Trophoblast cell (in vitro differentiated cells and primary cell): ENCODE results near the gene RAB44.
A peak's percentile ranks its signal among the peaks of the same experiment; 100 is the strongest.

Experiments used
- DNase-seq, 2 donors: peaks; one replicate each; pipeline ENCODE4 v3.0.0-alpha.2; 2016
- H2AFZ ChIP-seq: 2 replicates; pipeline ENCODE4 v1.6.1; 2013; ENCODE audit warnings: low read length, moderate library complexity, mild to moderate bottlenecking; ENCODE audit not compliant: insufficient read depth, poor library complexity
- H2AK5ac ChIP-seq: 2 replicates; pipeline ENCODE4 v1.6.1; 2013; ENCODE audit warnings: mild to moderate bottlenecking, low read length
- H2BK120ac ChIP-seq: 2 replicates; pipeline ENCODE4 v1.6.1; 2013; ENCODE audit warnings: low read length, mild to moderate bottlenecking, moderate library complexity; ENCODE audit not compliant: insufficient read depth, poor library complexity
- H2BK12ac ChIP-seq: 2 replicates; pipeline ENCODE4 v1.6.1; 2013; ENCODE audit warnings: mild to moderate bottlenecking, low read length, moderate library complexity
- H2BK5ac ChIP-seq: 2 replicates; pipeline ENCODE4 v1.6.1; 2013; ENCODE audit warnings: low read length, low read depth, moderate library complexity, mild to moderate bottlenecking; ENCODE audit not compliant: poor library complexity
- H3K14ac ChIP-seq: 2 replicates; pipeline ENCODE4 v1.6.1; 2013; ENCODE audit warnings: mild to moderate bottlenecking, low read length
- H3K18ac ChIP-seq: 2 replicates; pipeline ENCODE4 v1.6.1; 2013; ENCODE audit warnings: mild to moderate bottlenecking, low read length
- H3K23ac ChIP-seq: 2 replicates; pipeline ENCODE4 v1.6.1; 2013; ENCODE audit warnings: low read length
- H3K27ac ChIP-seq: 2 replicates; pipeline ENCODE4 v1.5.1; 2013; ENCODE audit warnings: low read depth, mild to moderate bottlenecking, inconsistent platforms, low read length, moderate library complexity
- H3K27me3 ChIP-seq: 2 replicates; pipeline ENCODE4 v1.6.1; 2013; ENCODE audit warnings: inconsistent platforms, mild to moderate bottlenecking, low read length, moderate library complexity; ENCODE audit not compliant: insufficient read depth
- H3K36me3 ChIP-seq, 2 experiments: 1 replicate in 1 of 2; 2 replicates in 1 of 2; pipeline ENCODE4 v1.6.1; 2013; ENCODE audit warnings: low read length in 2 of 2, mild to moderate bottlenecking in 2 of 2, moderate library complexity in 1 of 2; ENCODE audit not compliant: insufficient read depth in 2 of 2, control insufficient read depth in 1 of 2
- H3K4ac ChIP-seq: 2 replicates; pipeline ENCODE4 v1.6.1; 2013; ENCODE audit warnings: low read depth, mild to moderate bottlenecking, low read length, moderate library complexity
- H3K4me1 ChIP-seq, 2 experiments: 1 replicate in 1 of 2; 2 replicates in 1 of 2; pipeline ENCODE4 v1.6.1; 2013; ENCODE audit warnings: low read length in 2 of 2, mild to moderate bottlenecking in 2 of 2, moderate library complexity in 1 of 2; ENCODE audit not compliant: insufficient read depth in 2 of 2, control insufficient read depth in 1 of 2
- H3K4me2 ChIP-seq: 2 replicates; pipeline ENCODE4 v1.6.1; 2013; ENCODE audit warnings: inconsistent platforms, mild to moderate bottlenecking, low read length, moderate library complexity
- H3K4me3 ChIP-seq: 2 replicates; pipeline ENCODE4 v1.5.1; 2013; ENCODE audit warnings: mild to moderate bottlenecking, low read depth, low read length, inconsistent platforms
- H3K79me1 ChIP-seq: one replicate; pipeline ENCODE4 v1.6.1; 2013; ENCODE audit warnings: low read length
- H3K79me2 ChIP-seq: 2 replicates; pipeline ENCODE4 v1.6.1; 2013; ENCODE audit warnings: low read length, mild to moderate bottlenecking; ENCODE audit not compliant: control insufficient read depth, insufficient read depth, poor library complexity
- H3K9ac ChIP-seq: 2 replicates; pipeline ENCODE4 v1.6.1; 2013; ENCODE audit warnings: mild to moderate bottlenecking, low read length
- H3K9me3 ChIP-seq: 2 replicates; pipeline ENCODE4 v1.6.1; 2013; ENCODE audit warnings: low read depth, mild to moderate bottlenecking, control low read depth, inconsistent platforms, low read length; ENCODE audit not compliant: insufficient read depth
- H4K12ac ChIP-seq: 2 replicates; pipeline ENCODE4 v1.6.1; 2013; ENCODE audit warnings: low read depth, mild to moderate bottlenecking, low read length, moderate library complexity
- H4K8ac ChIP-seq: 2 replicates; pipeline ENCODE4 v1.6.1; 2013; ENCODE audit warnings: low read depth, mild to moderate bottlenecking, low read length, moderate library complexity
- H4K91ac ChIP-seq: one replicate; pipeline ENCODE4 v1.6.1; 2013; ENCODE audit warnings: low read depth, mild to moderate bottlenecking, low read length, moderate library complexity
- WGBS: extraction: QIAGEN DNeasy Blood & Tissue Kit; methylation state at CpG from one replicate; pipeline ENCODE4 v1.1.7; 2013; ENCODE audit warnings: missing lambda C conversion rate; ENCODE audit not compliant: insufficient read length, insufficient coverage; ENCODE audit errors: extremely low coverage; 5-methylcytosine and 5-hydroxymethylcytosine counted together

Gene RAB44

DNA sequence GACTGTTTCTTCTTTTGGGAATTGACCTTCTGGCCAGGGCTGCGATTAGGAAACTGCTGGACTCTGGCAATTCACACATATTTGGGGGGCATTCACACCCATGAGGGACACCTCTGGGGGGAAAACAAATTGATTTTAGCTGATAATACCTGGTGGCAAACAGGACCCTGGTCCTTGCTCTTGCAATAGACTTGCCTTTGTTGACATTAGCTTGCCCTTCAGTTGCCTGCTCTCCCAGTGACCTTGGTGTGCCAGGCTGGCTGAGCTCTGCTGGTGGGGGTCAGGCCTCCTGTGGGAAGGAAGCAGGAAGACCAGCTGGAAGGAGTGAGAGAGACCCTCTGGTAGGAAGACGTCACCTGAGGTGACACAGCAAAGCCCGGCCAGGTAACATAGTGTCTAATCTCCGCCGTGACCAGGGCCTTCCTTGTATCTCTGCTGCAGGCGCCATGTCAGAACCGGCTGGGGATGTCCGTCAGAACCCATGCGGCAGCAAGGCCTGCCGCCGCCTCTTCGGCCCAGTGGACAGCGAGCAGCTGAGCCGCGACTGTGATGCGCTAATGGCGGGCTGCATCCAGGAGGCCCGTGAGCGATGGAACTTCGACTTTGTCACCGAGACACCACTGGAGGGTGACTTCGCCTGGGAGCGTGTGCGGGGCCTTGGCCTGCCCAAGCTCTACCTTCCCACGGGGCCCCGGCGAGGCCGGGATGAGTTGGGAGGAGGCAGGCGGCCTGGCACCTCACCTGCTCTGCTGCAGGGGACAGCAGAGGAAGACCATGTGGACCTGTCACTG, 13.8 kb upstream of the RAB44 start:
- whole genome bisulfite sequencing, result no CpG with 5 or more reads among the region's 29 CpGs
- Histone ChIP-seq H3K4me2 (no peak overlapping the region), H2BK120ac (no peak overlapping the region), H4K91ac (no peak overlapping the region), H4K8ac (no peak overlapping the region), H2BK12ac (no peak overlapping the region), H3K4me1 (peaks cover 10% of the 10 kb centered on the region in 2 experiments), H3K79me1 (peaks cover 15% of the 10 kb centered on the region), H4K12ac (no peak overlapping the region), H3K23ac (no peak overlapping the region), H2AFZ (no peak overlapping the region), H3K18ac (no peak overlapping the region), H3K27ac (no peak overlapping the region), H3K9ac (no peak overlapping the region), H3K4ac (no peak overlapping the region), H3K4me3 (no peak overlapping the region), H3K79me2 (peaks cover 13% of the 10 kb centered on the region), H3K9me3 (peaks cover 2% of the 10 kb centered on the region), H3K27me3 (peaks cover 6% of the 10 kb centered on the region), H2AK5ac (no peak overlapping the region), H2BK5ac (no peak overlapping the region), H3K36me3 (peaks cover 43 to 49% of the 10 kb centered on the region in 2 experiments), H3K14ac (no peak overlapping the region)
- DNase-seq, result peak in 1 of 2 donors; percentile 6

DNA sequence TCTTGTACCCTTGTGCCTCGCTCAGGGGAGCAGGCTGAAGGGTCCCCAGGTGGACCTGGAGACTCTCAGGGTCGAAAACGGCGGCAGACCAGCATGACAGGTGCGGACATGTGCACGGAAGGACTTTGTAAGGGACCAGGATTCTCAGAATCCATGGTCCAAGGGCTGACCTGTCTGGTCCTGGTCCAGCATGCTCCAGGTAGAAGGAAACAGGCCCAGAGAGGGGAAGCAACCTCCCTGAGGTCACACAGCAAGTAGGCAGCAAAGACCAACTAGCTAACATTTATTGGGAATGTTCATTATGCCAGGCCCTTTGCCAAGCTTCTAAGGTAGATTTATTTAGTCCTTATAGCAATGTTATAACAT, 13.2 kb upstream of the RAB44 start:
- Histone ChIP-seq H2AFZ (no peak overlapping the region), H3K27me3 (peaks cover 3% of the 10 kb centered on the region), H3K79me1 (peaks cover 9% of the 10 kb centered on the region), H2BK5ac (no peak overlapping the region), H3K9me3 (no peaks in the 10 kb centered on the region), H4K8ac (no peak overlapping the region), H3K23ac (no peak overlapping the region), H3K36me3 (peaks cover 43 to 49% of the 10 kb centered on the region in 2 experiments), H3K79me2 (peaks cover 8% of the 10 kb centered on the region), H2BK120ac (no peak overlapping the region), H3K4me1 (peaks cover 10% of the 10 kb centered on the region in 2 experiments), H3K18ac (no peak overlapping the region), H3K4ac (no peak overlapping the region), H4K12ac (no peak overlapping the region), H3K9ac (no peak overlapping the region), H4K91ac (no peak overlapping the region), H3K4me3 (no peak overlapping the region), H2AK5ac (no peak overlapping the region), H3K27ac (no peak overlapping the region), H3K4me2 (no peak overlapping the region), H3K14ac (no peak overlapping the region), H2BK12ac (no peak overlapping the region)
- no peak for DNase-seq
- WGBS, result no CpG with 5 or more reads among the region's 6 CpGs

DNA sequence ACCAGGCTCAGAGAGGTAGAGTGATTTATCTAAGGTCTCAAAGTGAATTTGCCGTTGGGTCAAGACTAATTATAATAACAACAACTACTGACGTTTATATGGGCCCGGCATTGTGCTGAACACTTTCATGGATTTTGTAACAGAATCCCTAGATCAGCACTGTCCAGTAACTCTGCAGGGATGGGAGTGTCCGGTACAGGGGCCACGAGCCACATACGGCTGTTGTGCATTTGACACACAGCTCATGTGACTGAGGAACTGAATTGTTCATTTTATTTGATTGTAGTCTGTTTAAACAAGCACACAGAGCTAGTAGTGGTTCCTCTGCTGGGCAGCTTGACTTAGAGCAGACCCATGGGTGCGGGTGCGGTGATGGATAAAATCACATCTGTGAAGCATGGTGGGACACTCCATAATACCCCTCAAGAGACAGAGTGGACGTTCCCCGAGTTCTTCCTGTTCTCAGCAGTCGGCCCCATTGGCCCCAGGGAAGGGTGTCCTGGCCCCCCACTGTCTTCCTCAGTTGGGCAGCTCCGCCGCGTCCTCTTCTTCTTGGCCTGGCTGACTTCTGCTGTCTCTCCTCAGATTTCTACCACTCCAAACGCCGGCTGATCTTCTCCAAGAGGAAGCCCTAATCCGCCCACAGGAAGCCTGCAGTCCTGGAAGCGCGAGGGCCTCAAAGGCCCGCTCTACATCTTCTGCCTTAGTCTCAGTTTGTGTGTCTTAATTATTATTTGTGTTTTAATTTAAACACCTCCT, 12.3 kb upstream of the RAB44 start:
- H3K14ac ChIP-seq, result no peak overlapping the region
- no peaks in the 10 kb centered on the region for H3K27me3 ChIP-seq
- peaks cover 2% of the 10 kb centered on the region for H3K79me2 ChIP-seq
- no peak overlapping the region for H2AFZ ChIP-seq
- no peak overlapping the region for H3K9ac ChIP-seq
- H2AK5ac ChIP-seq, result no peak overlapping the region
- peaks cover 43 to 44% of the 10 kb centered on the region in 2 experiments for H3K36me3 ChIP-seq
- no peak overlapping the region for H4K8ac ChIP-seq
- H4K91ac ChIP-seq, result no peak overlapping the region
- no peak overlapping the region for H3K4me3 ChIP-seq
- no peak overlapping the region for H3K4ac ChIP-seq
- no CpG with 5 or more reads among the region's 20 CpGs for WGBS
- no peak overlapping the region for H2BK5ac ChIP-seq
- peaks cover 10% of the 10 kb centered on the region in 2 experiments for H3K4me1 ChIP-seq
- H4K12ac ChIP-seq, result no peak overlapping the region
- H2BK120ac ChIP-seq, result no peak overlapping the region
- no peak overlapping the region for H3K23ac ChIP-seq
- no peak overlapping the region for H3K18ac ChIP-seq
- no peak overlapping the region for H3K4me2 ChIP-seq
- peak in 1 of 2 donors; percentile 12 for DNase-seq
- no peaks in the 10 kb centered on the region for H3K9me3 ChIP-seq
- no peak overlapping the region for H2BK12ac ChIP-seq
- peaks cover 3% of the 10 kb centered on the region for H3K79me1 ChIP-seq
- no peak overlapping the region for H3K27ac ChIP-seq

DNA sequence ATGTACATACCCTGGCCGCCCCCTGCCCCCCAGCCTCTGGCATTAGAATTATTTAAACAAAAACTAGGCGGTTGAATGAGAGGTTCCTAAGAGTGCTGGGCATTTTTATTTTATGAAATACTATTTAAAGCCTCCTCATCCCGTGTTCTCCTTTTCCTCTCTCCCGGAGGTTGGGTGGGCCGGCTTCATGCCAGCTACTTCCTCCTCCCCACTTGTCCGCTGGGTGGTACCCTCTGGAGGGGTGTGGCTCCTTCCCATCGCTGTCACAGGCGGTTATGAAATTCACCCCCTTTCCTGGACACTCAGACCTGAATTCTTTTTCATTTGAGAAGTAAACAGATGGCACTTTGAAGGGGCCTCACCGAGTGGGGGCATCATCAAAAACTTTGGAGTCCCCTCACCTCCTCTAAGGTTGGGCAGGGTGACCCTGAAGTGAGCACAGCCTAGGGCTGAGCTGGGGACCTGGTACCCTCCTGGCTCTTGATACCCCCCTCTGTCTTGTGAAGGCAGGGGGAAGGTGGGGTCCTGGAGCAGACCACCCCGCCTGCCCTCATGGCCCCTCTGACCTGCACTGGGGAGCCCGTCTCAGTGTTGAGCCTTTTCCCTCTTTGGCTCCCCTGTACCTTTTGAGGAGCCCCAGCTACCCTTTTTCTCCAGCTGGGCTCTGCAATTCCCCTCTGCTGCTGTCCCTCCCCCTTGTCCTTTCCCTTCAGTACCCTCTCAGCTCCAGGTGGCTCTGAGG, 11.5 kb upstream of the RAB44 start:
- Histone ChIP-seq H4K8ac (no peak overlapping the region), H3K9me3 (no peaks in the 10 kb centered on the region)
- no CpG with 5 or more reads among the region's 11 CpGs for WGBS

More for the DNA sequence above, 11.5 kb upstream of the RAB44 start:
- Histone ChIP-seq H3K36me3 (peaks cover 43 to 44% of the 10 kb centered on the region in 2 experiments), H3K79me1 (peaks cover 3% of the 10 kb centered on the region), H3K27ac (no peak overlapping the region), H2AK5ac (no peak overlapping the region), H3K23ac (no peak overlapping the region), H3K4me1 (peaks cover 10% of the 10 kb centered on the region in 2 experiments), H3K27me3 (no peaks in the 10 kb centered on the region), H2BK5ac (no peak overlapping the region), H2AFZ (no peak overlapping the region), H4K91ac (no peak overlapping the region), H3K18ac (no peak overlapping the region), H2BK12ac (no peak overlapping the region), H3K79me2 (peaks cover 2% of the 10 kb centered on the region), H4K12ac (no peak overlapping the region), H3K4me2 (no peak overlapping the region), H2BK120ac (no peak overlapping the region), H3K9ac (no peak overlapping the region), H3K4me3 (no peak overlapping the region), H3K4ac (no peak overlapping the region), H3K14ac (no peak overlapping the region)
- DNase-seq, result no peak
